Measurements from ENCODE around the gene PTDSS2.
A peak's percentile ranks its signal among the peaks of the same experiment; 100 is the strongest.
"Not testable (repeated sequence)": the region's sequence is repeated elsewhere in the genome, so short reads cannot be mapped to it uniquely, and the experiment has no call there.

Gene PTDSS2

GRCh38 chr11:413120-414081 is 36.7 kb upstream of the PTDSS2 start:
- DNase-seq (ENCODE audit: low spot score): peak; percentile 42

DNA sequence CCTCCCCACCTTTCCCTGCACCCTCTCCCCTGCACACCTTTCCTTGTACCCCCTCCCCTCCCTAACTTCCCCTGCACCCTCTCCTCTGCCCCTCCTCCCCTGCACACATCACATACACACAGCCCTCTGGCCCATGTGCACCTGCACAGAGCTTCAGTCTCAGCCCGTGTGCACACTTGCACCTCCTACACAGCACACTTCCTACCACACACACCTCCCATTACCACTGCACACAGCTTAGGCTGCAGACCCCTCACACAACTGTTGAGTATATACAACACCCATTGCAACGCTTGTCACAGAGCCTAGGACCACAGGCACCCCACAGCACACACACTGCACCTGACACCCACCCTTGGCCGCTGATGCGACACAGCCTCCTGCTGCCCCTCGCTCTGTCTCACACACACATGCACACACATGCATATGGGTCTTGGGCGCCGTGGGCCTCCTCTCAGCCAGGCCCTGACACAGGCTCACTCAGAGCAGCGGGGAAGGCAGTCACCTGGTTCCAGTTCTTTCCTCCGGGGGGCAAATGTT is 35.7 kb upstream of the PTDSS2 start:
- DNase-seq (ENCODE audit: low spot score): no peak

DNA sequence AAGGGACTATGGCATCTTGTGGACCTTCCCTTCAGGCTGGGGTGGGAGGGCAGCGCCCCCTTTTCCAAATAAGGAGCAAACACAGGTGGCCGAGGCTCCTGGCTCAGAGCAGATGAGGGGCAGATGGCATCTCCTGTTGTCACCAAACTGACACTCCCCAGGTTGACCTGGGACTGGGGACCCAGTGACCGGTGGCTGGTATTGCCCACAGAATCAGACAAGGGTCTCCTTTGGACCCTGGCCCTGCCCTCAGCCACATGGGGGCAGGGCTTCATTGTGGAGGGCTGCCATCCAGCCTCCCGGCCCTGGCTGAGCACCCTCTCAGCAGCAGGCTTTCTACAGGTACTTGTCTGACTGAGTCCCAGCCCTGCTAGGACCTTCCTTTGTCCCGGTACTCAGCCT is 34.4 kb upstream of the PTDSS2 start:
- DNase-seq (ENCODE audit: low spot score): no peak

- DNase-seq (ENCODE audit: low spot score): no peak
These were observed 33.9 kb upstream of the PTDSS2 start for GRCh38 chr11:416051-416756.

DNA sequence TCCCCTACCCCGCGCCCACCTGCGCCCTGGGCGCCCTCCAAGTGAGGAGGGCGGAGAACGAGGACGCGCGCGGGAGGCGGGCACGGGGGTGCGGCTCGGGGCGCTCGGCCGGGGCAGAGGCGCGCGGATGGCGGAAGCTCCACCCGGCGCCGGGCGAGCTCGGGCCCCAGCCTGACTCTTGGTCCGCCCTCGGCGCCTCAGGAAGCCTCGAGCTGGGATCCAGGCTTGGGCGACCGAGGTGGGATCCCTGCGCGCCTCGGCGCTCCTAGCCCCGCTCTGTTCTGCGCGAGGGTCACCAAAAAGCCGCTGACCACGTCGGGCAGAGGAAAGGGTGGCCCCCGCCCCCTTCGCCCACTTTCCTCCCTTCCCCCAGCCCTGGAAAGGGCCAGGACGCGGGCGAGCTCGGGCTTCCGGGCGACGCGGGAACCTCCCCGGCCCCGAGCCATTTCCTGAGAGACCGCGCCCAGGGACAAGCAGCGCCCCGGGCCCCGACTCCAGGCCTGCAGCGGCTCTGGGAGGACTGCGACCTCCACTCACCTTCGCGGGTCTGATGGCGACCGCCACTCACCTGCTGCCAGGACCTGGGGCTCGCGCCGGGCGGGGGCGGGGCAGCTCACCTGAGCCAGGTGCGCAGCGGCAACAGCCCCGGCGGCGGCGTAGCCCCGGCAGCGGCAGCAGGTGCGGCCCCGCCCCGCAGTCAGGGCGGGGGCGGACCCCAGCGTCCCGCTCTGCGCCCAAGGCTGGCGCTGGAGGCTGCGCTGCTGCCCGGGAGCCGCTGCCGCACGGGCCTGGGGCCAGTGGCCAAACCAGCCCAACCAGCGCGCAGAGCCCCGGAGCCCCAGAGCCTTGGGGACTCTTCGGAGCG is 33.1 kb upstream of the PTDSS2 start:
- peak; percentile 47 for DNase-seq (ENCODE audit: low spot score)

- DNase-seq (ENCODE audit: low spot score): no peak
These were observed 32.3 kb upstream of the PTDSS2 start for GRCh38 chr11:417652-418342.

- DNase-seq (ENCODE audit: low spot score): no peak
These were observed 31.5 kb upstream of the PTDSS2 start for GRCh38 chr11:418343-419247.

DNA sequence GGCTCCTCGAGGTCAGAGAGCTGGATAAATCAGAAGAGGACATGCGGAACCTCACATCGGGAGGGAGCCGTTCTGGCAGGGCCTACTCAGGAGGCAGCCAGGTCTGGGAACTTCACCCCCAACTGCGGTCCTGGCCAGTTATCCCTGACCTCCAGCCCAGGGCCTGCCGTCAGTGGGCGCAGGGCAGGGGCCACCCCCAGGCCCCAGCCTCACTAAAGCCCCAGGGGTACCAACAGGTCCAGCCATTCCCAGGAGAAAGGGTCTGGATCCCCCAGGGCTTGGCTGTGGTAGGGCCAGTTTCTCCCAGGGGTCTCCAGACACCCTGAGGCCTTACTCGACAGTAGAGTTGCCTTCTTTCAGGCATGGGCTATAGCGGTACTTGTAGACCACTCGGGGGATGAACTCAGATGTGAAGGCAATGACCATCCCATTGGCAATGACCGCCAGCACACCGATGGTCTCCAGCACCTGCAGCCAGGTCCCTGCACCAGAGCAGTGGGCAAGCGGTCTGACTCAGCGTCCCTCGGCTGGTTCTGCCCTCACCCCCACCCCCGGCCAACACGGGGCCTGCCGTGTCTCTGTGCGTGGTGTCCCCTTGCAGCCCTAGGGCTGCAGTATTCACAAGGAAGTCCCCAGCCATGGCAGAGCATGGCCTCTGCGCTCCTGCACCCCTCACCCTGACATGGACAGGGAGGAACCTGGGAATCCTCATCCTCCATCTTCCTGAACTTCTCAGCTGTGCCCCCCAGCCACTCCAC is 30.7 kb upstream of the PTDSS2 start:
- DNase-seq (ENCODE audit: low spot score): no peak

- no peak for DNase-seq (ENCODE audit: low spot score)
These were observed 29.8 kb upstream of the PTDSS2 start for GRCh38 chr11:420054-420910.

- DNase-seq (ENCODE audit: low spot score): no peak
These were observed 29.2 kb upstream of the PTDSS2 start for GRCh38 chr11:420911-421321.

DNA sequence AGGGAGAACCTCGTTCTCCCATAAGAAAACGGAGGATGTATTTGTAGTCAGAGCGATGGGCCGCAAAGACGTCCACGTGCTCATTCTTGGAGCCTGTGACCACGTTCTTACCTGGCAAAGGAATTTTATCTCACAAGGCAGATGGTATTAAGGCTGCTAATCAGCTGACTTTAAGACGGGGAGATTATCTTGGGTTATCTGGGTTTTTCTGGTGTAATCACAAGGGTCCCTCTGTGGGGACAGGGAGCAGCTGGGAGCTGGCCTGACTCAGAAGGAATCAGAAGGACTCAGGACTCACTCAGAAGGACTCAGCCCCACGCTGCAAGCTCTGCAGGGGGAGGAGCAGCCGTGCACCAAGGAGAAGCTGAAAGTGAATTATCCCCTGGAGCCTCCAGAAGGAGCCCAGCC is 27.8 kb upstream of the PTDSS2 start:
- no peak for DNase-seq (ENCODE audit: low spot score)

DNA sequence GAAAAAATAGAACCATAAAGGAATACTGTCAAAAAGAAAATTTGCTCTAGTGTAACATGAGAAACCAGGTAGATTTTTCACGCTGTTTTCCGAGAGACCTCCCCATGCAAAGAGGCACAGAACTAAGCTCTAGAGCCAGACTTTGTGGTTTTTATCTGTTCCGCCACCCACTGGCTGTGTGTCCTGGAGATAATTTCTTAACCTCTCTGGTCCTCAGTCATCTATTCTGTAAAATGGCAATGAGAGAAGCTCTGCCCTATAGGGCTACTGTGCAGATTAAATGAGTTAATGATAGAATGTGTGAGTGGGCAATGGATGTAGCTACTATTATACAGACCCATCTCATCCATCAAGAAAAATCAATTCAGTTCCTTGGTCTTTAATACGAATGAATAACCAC is 25.8 kb upstream of the PTDSS2 start:
- DNase-seq (ENCODE audit: low spot score): no peak

DNA sequence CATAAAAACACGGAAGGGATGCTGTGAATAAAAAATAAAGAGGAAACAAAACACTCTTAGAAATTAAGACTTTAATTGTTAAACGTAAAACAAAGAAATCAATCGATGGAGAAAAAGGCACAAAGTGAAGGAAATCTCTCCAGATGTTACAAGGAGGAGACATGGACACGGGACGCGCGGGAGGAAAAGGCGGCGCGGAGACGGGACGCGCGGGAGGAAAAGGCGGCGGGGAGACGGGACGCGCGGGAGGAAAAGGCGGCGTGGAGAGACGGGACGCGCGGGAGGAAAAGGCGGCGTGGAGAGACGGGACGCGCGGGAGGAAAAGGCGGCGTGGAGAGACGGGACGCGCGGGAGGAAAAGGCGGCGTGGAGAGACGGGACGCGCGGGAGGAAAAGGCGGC is 25.3 kb upstream of the PTDSS2 start:
- not testable (repeated sequence) for DNase-seq (ENCODE audit: low spot score)

- DNase-seq (ENCODE audit: low spot score): no peak
These were observed 24.8 kb upstream of the PTDSS2 start for GRCh38 chr11:425301-425700.

GRCh38 chr11:426851-427250 is 23.2 kb upstream of the PTDSS2 start:
- DNase-seq (ENCODE audit: low spot score): no peak

DNA sequence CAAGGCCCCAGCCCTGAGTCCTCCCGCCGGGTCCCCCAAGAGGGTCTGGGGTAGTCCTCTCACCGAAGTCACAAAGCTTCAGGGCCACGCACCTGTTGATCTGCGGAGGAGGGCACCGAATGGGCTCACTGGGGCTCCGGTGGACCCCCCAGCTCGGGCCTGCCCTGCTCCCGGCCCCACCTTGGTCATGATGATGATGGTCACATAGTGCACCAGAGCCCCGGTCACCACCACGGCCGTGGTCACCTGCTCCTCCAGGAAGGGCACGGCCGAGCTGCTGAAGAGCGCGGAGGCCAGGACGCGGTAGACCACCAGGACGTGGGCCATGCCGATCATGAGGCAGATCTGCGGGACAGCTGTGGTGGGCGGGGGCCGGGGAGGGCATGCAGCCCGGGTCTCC is 21.8 kb upstream of the PTDSS2 start:
- DNase-seq (ENCODE audit: low spot score): no peak

DNA sequence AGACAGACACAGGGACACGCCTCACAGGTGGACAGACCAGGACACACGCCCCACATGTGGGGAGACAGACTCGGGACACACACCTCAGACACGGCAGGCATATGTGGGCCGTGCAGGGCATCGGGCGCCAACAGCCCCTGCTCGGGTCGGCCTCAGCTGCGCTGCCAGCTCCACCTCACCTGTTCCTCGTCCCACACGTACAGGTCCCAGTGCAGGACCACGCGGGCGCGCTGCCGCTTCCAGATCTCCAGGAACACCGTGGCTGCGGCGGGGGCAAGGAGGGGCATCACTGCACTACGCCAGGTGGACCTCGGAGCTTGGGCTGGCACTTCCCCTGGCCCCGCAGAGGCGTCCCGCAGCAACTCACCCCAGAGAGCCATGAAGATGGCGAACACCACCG is 20.7 kb upstream of the PTDSS2 start:
- DNase-seq (ENCODE audit: low spot score): no peak

- DNase-seq (ENCODE audit: low spot score): no peak
These were observed 20.1 kb upstream of the PTDSS2 start for GRCh38 chr11:429931-430456.

Data from CD4-positive, alpha-beta T cell treated with Interleukin-6 at 100 ng/mL for 8 hours (primary cell).